Coronary artery (tissue), 2 donors: ENCODE results near the gene COQ8B.
"Not testable (repeated sequence)": the region's sequence is repeated elsewhere in the genome, so short reads cannot be mapped to it uniquely, and the experiment has no call there.

ENCODE experiments used
- DNase-seq: peaks from one replicate; pipeline ENCODE4 v3.0.0-alpha.2; 2017; ENCODE audit warnings: low spot score
- H3K27ac ChIP-seq, 2 donors: fragments of 200-600 bp; sonication (generic); one replicate each; pipeline ENCODE4 v1.5.1; 2016 to 2019
- H3K4me3 ChIP-seq: fragments of 200-600 bp; sonication (generic); 2 replicates; pipeline ENCODE4 v1.5.1; 2016; ENCODE audit warnings: mild to moderate bottlenecking, moderate library complexity
- TF ChIP-seq, protein P1 (sequence below): fragments of 200-600 bp; sonication (generic); IDR thresholded peaks from one replicate; pipeline ENCODE4 v1.5.1; 2019; ENCODE audit warnings: antibody characterized with exemption

COQ8B gene

GRCh38 chr19:40659116-40659515 is 57.6 kb downstream of the COQ8B start:
- Histone ChIP-seq H3K4me3 (no peak overlapping the region), H3K27ac (peak overlapping the region in 1 of 2 donors; percentile 34)
- DNase-seq: no peak
- TF ChIP-seq, protein P1, sequence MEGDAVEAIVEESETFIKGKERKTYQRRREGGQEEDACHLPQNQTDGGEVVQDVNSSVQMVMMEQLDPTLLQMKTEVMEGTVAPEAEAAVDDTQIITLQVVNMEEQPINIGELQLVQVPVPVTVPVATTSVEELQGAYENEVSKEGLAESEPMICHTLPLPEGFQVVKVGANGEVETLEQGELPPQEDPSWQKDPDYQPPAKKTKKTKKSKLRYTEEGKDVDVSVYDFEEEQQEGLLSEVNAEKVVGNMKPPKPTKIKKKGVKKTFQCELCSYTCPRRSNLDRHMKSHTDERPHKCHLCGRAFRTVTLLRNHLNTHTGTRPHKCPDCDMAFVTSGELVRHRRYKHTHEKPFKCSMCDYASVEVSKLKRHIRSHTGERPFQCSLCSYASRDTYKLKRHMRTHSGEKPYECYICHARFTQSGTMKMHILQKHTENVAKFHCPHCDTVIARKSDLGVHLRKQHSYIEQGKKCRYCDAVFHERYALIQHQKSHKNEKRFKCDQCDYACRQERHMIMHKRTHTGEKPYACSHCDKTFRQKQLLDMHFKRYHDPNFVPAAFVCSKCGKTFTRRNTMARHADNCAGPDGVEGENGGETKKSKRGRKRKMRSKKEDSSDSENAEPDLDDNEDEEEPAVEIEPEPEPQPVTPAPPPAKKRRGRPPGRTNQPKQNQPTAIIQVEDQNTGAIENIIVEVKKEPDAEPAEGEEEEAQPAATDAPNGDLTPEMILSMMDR: no peak

DNA sequence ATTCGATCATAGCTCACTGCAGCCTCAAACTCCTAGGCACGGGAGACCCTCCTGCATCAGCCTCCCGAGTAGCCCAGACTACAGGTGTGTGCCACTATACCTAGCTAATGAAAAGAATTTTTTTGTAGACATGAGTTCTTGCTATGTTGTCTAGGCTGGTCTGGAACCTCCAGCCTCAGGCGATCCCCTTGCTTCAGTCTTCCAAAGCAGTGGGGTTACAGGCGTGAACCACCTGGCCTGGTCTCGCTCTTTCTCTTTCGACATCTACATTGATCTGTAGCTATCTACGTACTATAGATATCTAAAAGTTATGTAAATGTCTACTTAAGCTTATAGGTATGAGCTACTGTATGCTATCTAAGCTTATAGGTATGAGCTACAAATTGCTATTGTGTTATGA is 58.7 kb downstream of the COQ8B start:
- Histone ChIP-seq H3K27ac (no peak overlapping the region), H3K4me3 (no peak overlapping the region)
- DNase-seq: no peak
- TF ChIP-seq, protein P1: no peak

GRCh38 chr19:40655684-40656083 is 61.0 kb downstream of the COQ8B start:
- H3K27ac ChIP-seq, H3K4me3 ChIP-seq, DNase-seq: not testable (repeated sequence)

DNA sequence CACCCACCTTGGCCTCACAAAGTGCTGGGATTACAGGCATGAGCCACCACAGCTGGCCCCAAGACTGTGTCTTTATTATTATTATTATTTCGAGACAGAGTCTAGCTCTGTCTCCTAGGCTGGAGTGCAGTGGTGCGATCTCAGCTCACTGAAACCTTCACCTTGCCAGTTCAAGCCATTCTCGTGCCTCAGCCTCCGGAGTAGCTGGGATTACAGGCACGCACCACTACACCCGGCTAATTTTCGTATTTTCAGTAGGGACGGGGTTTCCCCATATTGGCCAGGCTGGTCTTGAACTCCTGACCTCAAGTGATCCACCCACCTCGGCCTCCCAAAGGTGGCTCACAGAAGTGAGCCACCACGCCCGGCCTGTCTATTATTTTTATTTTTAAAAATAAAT is 64.4 kb downstream of the COQ8B start:
- peak overlapping the region; percentile 58 to 64 for H3K27ac ChIP-seq
- H3K4me3 ChIP-seq, DNase-seq: not testable (repeated sequence)

DNA sequence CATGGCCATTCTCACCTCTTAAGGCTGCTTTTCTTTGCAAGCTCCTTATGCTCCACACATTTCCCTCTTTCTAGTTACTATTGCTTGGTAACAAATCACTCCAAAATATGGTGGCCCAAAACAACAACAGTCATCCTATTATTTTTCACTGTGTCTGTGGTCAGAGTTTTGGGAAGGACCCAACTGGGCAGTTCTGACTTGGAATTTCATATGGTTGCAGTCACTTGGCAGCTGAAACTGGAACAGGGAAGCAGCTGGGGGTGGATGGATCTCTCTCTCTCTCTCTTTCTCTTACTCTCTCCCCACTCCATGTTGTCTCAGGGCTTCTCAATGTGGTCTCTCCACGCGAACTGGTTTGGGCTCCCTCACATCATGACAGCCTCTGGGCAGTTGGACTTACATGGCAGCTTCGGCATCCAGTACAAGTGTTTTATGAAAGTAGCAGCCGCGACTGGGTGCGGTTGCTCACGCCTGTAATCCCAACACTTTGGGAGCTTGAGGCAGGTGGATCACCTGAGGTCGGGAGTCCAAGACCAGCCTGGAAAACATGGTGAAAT is 65.9 kb downstream of the COQ8B start:
- Histone ChIP-seq H3K4me3 (no peak overlapping the region), H3K27ac (peak overlapping the region; percentile 64 to 80)
- DNase-seq: no peak
- TF ChIP-seq, protein P1: no peak

DNA sequence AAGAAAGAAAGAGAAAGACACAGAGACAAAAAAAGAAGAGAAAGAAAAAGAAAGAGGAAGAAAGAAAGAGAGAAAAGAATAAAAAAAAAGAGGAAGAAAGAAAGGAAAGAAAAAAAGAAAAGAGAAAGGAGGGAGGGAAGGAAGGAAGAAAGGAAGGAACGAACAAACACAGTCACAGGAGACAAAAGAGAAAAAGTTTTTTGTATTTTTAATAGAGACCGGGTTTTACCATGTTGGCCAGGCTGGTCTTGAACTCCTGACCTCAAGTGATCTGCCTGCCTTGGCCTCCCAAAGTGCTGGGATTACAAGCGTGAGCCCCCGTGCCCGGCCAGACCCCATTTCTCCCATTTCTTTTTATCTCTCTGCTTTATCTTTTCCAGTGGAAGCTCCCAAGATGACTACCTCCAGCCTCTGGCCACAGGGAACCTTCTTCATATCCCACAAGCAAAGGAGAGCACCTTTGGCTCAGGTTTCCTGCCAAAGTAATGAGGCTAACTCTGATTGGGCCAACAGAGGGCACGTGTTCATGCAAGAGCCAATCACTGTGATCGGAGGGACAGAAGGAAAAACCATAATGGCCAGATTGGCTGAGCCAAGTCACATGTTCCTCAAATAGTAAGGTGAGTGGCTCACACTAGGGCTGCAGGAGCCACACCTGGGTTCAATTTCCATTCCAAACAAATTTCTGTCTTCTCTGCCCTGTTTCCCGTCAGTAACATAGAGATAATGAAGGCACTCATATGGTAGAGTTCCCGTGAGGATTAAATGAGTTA is 66.6 kb downstream of the COQ8B start:
- peak overlapping the region; percentile 64 to 80 for H3K27ac ChIP-seq
- DNase-seq, H3K4me3 ChIP-seq: not testable (repeated sequence)

DNA sequence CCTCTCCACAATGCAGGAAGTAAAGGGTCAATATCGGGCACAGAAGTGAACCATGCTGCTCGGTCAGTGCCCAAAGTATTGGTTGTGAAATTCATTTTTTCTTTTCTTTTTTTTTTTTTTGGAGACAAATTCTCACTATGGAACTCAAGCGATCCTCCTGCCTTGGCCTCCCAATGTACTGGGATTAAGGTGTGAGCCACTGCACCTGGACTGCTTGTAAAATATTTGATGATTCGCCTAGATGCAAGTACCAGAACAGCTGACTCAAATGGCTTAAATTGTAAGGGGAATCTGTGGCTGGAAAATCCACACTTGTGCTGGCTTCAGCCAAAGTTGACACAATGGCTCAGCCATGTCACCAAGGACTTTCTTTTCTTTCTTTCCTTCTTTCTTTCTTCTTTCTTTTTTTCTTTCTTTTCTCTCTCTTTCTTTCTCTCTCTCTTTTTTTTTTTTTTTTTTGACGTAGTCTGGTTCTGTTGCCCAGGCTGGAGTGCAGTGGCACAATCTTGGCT is 69.9 kb downstream of the COQ8B start:
- TF ChIP-seq, protein P1: no peak
- DNase-seq: no peak
- Histone ChIP-seq H3K4me3 (peak overlapping the region; percentile 55), H3K27ac (peak overlapping the region; percentile 79 to 98)

- H3K27ac ChIP-seq: peak overlapping the region in 1 of 2 donors; percentile 22
- TF ChIP-seq, protein P1: no peak
- DNase-seq: no peak
- no peak overlapping the region for H3K4me3 ChIP-seq
Measured at GRCh38 chr19:40642757-40643305, 73.9 kb downstream of the COQ8B start.
